Activated gamma-delta T cell treated with Interleukin-2 at 50 U/mL for 16 hours (primary cell): ENCODE measurements around the gene LLGL1.
A peak's percentile ranks its signal among the peaks of the same experiment; 100 is the strongest.

ENCODE experiments used
- DNase-seq: peaks from one replicate; pipeline ENCODE4 v3.0.0-alpha.2; 2020

Gene LLGL1

GRCh38 chr17:18230288-18231141, 5.1 kb downstream of the LLGL1 start:
- DNase-seq, result no peak

GRCh38 chr17:18231164-18231563, 5.7 kb downstream of the LLGL1 start:
- no peak for DNase-seq

DNA sequence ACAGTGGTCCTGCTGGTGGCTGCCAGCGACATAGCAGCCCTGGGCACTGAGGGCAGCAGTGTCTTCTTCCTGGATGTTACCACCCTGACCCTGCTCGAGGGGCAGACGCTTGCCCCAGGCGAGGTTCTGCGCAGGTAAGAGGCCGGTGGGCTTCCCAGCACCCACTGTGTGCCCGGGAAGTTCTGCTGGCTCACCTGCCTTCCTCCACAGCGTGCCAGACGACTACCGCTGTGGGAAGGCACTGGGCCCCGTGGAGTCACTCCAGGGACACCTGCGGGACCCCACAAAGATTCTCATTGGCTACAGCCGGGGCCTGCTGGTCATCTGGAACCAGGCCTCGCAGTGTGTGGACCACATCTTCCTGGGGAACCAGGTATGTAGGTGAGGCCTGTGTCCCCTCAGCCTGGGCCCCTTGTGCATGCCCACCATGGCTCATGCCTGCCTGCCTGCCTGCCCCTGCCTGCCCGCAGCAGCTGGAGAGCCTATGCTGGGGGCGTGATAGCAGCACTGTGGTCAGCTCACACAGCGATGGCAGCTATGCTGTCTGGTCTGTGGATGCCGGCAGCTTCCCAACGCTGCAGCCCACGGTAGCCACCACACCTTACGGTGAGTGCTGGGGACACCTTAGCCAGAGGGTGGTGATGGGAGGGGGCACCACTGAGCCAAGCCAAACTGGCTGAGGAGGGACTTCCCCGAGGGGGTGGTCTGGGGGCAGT, 8.5 kb downstream of the LLGL1 start:
- no peak for DNase-seq

DNA sequence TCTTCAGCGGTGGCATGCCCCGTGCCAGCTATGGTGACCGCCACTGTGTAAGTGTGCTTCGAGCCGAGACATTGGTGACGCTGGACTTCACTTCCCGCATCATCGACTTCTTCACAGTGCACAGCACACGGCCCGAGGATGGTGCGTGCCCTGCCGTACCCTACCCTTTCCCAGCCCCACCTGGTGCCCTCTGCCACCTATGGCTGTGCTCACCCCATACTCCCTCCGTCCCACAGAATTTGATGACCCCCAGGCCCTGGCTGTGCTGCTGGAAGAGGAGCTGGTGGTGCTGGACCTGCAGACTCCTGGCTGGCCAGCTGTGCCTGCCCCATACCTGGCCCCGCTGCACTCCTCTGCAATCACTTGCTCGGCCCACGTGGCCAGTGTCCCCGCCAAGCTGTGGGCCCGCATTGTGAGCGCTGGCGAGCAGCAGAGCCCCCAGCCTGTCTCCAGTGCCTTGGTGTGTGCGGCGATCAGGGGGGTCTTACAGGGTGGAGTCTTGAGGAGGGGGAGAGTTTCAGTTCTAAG, 9.5 kb downstream of the LLGL1 start:
- no peak for DNase-seq

- DNase-seq, result no peak
These were observed 10.4 kb downstream of the LLGL1 start for GRCh38 chr17:18235743-18236256.

DNA sequence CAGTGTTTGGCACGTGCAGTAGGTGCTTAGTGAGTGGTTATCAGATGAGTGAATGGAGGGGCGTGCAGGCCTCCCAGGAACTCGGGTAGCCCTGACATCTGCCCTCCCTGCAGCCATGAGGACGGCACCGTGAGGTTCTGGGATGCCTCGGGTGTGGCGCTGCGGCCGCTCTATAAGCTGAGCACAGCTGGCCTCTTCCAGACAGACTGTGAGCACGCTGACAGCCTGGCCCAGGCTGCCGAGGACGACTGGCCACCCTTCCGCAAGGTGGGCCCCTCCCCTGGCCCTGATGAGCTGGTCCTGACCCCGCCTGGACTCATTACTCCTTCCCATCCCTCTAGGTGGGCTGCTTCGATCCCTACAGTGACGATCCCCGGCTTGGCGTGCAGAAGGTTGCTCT, 11.1 kb downstream of the LLGL1 start:
- no peak for DNase-seq

DNA sequence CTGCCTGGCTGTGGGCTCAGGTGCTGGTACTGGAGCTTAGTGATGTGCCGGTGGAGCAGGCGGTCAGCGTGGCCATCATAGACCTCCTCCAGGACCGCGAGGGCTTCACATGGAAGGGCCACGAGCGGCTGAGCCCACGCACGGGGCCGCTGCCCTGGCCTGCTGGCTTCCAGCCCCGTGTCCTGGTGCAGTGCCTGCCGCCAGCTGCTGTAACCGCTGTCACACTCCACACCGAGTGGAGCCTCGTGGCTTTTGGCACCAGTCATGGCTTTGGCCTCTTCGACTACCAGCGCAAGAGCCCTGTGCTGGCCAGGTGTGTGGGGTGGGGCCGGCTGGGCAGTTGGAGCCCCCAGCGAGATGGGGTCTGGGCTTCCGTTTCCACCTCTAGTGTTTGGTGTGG, 12.0 kb downstream of the LLGL1 start:
- DNase-seq, result no peak

GRCh38 chr17:18238299-18238698, 12.9 kb downstream of the LLGL1 start:
- no peak for DNase-seq

DNA sequence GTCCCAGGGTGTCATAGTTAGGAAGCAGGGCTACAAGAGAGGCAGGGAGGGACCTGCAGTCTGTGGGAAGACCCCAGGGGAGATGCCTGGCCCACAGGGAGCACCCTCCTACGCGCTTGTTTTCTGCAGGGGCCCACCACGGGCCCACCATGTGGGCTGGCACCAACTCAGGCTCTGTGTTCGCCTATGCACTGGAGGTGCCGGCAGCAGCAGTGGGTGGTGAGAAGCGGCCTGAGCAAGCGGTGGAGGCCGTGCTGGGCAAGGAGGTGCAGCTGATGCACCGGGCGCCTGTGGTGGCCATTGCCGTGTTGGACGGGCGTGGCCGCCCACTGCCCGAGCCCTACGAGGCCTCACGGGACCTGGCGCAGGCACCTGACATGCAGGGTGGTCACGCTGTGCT, 15.0 kb downstream of the LLGL1 start:
- DNase-seq, result no peak

GRCh38 chr17:18241229-18241871, 15.9 kb downstream of the LLGL1 start:
- DNase-seq, result no peak

GRCh38 chr17:18245038-18245776, 19.8 kb downstream of the LLGL1 start:
- DNase-seq, result no peak

DNA sequence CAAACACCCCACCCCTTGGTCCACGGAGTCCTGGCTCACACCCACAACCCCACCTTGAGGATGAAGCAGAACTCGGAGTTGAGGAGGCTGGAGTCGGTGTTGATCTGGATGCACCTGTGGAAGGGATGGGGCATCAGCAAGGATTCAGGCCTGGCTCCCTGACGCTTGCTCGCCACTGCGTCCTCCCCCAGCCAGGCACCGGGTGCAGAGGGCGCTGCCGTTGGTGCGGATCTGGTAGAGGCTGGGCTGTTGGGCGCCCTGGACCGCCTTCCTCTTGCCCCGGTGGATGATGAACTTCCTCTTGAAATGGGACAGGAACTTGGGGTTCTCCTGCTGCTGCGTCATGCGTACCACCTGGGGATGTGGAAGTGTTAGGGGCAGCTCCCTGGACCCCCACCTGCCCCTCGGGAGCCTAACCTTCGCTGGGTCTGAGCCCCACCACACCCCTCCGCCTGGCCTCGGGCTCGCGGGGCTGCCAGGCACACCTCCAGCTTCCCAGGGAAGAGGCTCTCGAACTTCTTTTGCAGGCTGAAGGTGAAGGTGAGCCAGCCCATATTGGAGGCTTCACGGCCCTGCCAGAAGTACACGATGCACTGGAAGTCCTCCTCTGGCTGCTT, 20.8 kb downstream of the LLGL1 start:
- DNase-seq, result no peak

DNA sequence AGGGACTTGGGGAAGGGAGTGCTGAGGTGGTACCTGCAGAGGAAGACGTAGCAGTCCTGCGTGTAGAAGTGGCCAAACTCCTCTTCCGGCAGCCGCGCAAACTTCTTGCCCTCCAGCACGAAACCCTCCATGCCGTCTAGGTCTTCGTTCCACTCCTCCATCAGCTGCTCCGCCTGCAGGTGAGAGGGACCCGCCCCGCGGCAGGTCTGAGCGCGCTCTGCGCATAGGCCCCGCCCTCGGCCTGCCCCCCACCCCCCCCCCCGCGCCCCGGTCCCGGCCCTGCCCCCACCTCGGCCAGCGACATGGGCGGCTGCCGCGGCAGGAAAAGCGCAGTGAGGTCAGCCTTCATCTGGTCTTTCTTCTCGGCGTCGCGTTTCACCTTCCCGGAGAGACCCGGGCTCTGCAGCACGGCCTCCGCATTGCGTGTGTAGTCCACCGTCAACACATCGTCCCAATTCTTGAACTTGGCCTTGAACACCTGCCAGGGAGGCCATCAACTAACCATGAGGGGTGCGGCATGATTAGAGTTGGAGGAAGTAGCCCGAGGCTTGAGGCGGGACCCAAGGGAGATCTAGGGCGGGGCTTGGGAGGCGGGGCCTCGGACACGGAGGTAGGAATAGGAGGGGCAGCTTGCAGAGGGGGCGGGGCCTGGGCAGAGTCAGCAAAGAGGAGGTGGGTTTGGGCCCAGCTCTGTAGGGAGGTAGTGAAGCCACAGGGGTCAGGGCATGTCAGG, 21.6 kb downstream of the LLGL1 start:
- no peak for DNase-seq

- DNase-seq, result no peak
These were observed 22.2 kb downstream of the LLGL1 start for GRCh38 chr17:18247613-18248001.

DNA sequence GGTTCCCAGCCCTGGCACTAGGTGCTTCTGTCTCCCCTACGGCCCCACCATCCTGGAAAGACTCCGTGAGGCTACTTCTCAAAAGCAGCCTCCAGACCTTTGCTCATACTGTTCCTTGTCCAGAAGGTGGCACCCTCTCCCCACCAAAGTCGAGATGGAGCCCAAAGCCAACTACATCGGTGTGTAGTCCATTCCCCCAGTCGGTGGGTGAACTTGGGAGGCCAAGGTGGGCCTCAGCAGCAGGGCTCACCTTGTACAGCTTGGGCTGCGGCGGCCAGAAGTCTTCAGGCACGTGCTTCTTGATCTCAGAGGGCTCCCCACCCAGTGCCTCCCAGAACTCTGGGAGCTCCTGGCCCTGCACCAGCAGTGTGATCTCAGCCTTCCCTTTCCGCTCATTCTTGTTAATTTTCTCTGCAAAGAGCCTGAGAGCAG, 22.9 kb downstream of the LLGL1 start:
- DNase-seq, result peak; percentile 63

GRCh38 chr17:18248811-18249210, 23.4 kb downstream of the LLGL1 start:
- DNase-seq, result no peak

GRCh38 chr17:18250259-18250658, 24.8 kb downstream of the LLGL1 start:
- no peak for DNase-seq

- no peak for DNase-seq
These were observed 25.3 kb downstream of the LLGL1 start for GRCh38 chr17:18250708-18251107.

DNA sequence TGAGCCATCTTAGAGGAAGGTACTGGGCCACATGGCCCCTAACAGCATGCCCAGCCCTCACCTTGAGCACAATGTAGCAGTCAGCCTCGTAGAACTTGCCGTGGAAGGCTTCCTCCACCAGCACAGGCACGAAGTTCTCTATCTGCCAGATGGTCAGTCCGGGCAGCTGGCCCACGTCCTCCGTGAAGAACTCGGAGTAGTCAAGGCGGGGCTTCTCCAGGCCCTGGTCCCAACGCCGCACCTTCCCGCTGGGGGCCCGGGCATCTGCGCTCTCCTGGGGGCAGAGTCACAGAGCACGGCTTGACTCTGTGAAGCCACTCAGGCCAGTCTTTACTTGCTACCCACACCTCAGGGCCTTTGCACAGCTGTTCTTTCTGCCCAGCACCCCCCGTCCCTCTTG, 25.8 kb downstream of the LLGL1 start:
- no peak for DNase-seq

GRCh38 chr17:18252160-18252559, 26.7 kb downstream of the LLGL1 start:
- no peak for DNase-seq

DNA sequence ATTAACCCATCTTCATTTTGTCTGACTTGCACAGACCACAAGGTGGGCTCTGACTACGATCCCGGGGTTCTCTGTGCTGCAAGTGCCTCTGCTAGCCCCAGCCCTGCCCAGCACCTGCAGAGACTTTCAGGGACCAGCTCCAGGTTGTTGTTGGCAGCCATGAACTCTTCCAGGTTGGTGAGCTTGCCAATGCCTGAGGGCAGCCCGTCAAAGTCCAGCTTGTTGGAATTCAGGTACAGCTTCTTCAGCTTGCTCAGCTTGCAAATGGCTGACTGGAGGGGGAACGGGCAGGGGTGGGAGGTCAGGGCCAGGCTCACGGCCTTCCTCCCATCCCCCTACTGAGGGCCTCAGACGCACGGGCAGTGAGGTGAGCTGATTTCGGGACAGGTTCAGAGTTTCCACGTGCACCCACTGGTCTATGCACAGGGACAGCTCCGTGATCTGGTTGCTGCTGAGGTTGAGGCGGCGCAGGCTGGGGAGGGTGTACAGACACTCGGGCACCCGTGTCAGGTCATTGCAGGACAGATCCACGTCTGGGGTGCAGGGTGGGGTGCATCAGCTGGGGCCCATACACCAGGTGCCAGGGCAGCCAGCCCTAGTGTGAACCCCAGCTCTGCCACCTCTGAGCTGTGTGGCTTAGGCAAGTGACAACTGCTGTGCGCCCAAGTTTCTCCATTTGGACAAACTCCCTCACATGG, 27.9 kb downstream of the LLGL1 start:
- no peak for DNase-seq
